EH (cell line): ENCODE results near the gene IDH3B.
A peak's percentile ranks its signal among the peaks of the same experiment; 100 is the strongest.
"Not testable (repeated sequence)": the region's sequence is repeated elsewhere in the genome, so short reads cannot be mapped to it uniquely, and the experiment has no call there.

Source experiments
- DNase-seq: peaks from one replicate; pipeline ENCODE4 v3.0.0-alpha.2; 2015; ENCODE audit warnings: low read depth

IDH3B gene

DNA sequence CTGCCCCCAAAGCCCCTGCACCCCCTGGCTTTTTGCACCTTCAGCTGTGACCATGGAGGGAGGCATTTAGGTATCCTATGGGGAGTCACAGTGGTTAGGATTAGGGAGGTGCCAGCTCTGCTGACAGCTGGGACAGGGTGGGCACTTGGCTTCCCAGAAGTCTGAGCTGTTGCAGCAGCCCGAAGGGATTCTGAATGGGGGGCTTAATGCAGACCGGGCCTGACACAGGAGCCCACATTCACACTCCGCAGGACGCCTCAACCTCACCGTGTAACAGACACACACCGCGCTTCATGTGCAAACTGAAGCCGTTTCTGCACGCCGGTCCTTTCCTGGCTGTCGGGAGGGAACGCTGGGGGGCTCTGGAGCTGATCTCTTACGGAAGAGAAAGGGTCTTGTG, 30.5 kb upstream of the IDH3B start:
- no peak for DNase-seq

DNA sequence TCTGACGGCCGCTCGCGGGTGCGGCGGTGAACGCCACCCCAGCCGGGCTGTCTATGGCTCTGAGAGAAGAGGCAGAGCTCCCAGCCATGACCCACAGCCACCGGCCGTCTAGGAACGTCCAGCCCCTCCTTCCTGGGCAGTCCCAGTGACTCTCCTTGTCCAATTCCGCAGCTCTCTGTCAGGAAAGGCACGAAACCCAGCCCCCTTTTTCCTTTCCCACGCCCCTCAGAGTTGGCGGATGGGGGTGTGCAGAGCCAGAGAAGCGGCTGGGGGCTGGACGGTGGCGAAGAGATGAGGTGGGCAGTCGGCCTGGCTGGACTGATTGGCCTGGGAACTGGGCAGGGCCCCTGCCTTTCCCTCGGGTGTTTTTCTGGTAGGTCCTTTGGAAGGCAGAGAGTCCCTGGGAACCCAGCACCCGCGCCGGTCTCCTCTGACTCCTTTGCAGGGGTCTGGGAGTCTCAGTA, 30.0 kb upstream of the IDH3B start:
- no peak for DNase-seq

DNA sequence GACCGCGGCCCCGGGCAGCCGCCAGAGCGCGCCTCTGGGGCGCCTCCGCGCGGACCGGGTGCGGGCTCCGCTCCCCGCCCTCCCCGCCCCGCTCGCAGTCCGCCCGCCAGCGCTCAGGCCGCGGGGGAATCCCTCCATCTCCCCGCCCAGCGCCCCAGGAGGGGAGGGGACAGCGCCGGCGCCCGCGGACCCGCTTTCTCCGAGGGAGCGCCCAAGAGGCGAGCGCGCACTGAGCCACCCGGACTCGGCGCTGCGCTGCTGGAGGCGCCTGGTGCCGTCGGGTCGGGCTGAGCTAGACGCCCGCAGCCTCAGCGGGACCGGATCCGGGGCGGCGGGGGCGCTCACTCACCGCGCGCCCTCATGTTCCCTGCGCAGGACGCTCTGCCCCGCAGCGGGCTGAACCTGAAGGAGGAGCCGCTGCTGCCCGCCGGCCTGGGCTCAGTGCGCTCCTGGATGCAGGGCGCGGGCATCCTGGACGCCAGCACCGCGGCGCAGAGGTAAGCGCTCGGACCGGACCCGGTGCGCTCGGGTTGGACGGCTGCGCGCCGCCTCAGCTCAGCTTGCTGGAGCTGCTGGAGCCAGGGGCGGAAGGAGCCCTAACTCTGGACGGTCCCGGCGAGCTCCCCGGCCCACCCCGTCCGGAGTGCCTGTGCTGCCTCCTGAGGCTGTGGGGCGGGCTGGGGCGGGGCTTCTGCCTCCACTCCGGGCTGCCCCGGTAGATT, 29.4 kb upstream of the IDH3B start:
- peak; percentile 13 for DNase-seq

DNA sequence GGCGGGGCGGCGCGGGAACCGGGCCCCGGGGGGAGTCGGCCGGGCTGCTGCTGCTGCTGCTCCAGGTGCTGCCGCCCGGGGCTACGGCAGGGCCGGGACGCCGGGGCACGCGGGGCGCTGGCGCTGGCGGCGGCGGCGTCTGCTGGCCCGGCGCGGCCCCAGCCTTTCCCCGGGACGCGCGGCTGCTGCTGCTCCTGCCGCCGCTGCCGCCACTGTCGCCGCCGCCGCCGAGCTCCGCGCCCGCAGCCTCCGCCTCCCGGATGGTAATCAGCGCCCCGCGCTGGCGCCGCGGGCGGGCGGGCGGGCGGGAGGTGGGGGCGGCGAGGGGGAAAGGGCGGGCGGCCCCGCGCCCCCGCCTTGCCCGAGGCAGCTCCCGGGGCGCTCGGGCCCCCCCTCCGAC, 28.9 kb upstream of the IDH3B start:
- DNase-seq, result peak; percentile 15

DNA sequence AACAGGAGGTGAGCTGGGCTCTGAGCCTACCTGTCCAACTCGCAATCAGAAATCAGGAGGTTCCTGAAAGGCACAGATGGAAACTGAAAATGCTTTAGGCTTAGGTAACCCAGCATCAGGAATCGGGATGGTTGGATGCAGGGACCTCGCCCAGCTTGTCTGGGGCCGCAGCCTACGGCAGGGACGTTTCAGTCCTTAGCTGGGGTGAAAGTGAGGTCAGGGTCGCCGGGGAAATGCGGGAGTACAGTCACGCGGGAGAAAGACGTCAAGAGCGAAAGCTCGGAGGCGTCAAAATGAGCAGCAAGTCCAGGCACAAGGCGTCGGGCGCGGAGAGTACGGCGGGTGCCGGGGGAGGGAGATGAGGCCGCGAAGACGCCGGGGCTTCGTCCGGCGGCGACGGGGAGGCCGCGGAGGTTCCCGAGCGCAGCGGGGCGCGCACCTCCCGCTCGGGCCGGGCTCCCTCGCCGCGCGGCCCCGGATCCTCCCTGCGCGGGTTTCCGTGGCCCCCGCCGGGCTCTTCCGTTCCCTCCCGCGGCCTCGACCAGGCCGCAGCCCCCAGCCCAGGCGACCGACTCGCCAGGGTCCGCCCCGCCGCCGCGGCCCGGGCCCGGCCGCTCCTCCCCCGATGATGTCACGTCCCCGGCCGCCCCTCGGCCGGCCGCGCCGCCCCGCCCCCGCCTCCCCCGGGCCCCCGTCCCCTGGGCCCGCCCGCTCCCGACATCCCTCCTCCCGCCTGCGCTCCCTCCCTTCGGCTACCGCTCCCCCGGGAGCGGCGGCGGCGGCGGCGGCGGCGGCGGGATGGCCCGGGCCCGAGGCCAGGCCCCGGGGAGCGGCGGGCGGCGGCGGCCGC, 28.2 kb upstream of the IDH3B start, which contains the start of gene EBF4:
Gene EBF4, plus strand, starts transcription at position 745 of the 850 bp plus-strand sequence. CDS start 866 bp downstream, outside the sequence.
- peak; percentile 34 for DNase-seq

DNA sequence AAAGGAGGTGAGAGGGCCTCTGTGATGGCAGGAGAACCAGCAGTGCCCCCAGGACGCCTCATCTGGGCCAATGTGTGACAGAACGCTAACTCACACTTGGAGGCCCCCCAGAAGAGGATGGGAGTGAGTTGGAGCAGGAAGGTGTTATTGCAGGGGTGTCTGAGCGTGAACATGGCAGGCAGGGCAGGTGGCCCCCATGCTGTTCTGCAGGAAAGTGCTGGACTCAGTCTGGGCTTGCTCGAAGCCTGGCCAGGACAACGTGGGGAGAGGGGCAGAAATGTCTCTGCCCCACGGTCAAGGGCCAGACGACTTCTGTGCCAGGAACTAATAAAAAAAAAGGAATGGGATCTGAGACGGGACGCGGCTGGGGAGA, 27.6 kb upstream of the IDH3B start:
- DNase-seq, result no peak

DNA sequence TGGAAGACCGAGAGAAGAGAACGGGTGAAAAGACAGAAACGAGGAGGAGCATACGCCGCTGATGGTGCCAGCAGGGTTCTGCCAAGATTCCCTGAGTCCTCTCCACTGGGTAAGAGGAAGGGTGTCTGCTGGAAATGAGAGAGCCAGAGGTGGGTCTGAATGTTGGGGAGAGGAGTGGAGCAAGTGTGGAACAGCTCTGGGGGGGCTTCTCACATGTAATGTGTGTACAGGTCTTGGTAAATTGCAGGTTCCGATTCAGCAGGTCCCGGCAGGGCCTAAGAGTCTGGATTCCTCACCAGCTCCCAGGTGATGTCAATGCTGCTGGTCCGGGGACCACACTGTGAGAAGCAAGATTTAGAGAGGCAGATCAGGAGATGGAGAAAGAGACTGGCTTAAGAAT, 27.1 kb upstream of the IDH3B start:
- no peak for DNase-seq

DNA sequence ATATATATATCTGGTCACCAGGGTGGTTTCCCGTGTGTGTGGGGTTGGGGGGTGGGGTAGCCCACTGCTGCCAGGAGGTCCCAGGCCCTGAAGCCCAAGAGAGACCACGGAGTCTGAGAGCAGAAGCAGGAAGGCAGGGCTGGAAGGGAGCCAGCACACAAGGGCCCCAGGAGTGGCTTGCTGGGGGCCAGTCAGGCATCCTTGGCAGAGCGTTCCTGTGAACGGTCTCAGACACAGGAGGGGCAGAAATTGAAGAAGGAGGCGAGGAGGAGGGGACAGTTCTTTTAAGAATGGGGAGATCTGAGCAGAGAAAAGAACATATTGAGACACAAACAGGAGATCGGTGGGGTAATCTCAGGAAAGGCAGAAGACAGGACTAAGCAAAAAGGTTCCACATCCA, 26.7 kb upstream of the IDH3B start:
- no peak for DNase-seq

DNA sequence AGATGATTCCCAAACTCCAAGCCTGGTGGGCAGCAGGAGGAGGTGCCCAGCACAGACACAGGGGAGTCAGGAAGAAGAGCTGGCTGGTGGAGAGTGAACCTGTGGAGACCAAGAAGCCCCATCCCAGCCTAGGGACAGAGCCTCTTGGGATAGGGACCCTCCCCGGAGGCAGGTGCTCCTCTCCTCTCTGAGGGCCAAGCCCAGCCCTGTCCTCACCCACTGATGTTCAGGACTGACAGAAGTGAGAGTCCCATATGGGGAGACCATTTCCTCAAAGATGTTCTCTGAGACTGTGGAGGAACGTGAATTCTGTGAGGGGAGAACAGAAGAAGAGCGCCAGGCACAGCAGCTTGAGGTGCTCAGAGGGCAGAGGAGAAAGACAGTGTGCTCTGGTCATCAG, 26.2 kb upstream of the IDH3B start:
- no peak for DNase-seq

DNA sequence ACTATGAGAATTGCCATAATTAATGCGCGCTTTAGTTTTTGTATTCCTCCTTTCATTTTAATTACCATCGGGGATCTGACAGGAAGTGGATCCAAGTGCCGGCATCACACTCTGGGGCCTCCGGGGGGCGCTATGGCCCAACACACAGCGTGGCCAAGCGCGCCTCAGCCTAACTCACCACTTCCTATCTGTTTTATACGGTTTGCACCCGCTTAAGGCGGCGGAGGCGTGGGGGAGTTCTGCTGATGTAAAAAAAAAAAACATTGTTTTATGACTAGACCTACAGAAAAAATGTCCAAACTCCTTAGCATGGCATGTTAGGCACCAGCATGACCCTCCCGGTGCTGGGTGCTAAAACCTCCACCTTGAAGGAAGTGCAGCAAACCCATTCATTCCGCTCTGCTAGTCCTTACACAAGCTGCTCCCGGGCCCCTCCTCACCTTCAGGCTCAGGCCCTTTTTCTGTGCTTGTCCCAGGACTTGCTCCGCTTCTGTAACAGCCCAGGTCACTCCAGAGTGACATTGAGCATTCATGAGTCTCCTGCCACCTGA, 24.1 kb upstream of the IDH3B start:
- peak; percentile 55 for DNase-seq

DNA sequence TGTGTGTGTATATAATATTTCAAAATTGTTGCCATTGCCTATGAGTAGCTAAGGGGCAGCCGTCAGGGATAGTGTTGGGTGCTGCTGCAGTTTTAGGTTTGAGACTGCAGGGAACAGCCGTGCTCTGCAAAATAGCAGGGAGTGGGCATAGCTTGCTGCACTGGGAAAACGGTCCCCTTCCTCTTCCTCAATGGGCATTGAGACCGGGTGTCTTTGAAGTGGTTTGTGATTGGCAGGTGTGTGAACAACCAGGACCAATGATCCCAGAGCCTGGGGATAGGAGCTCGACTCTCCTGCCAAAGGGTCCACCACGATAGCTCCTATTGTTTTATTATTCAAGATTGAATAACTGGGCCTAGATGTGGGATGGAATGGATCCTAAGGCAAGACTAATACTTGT, 23.5 kb upstream of the IDH3B start:
- DNase-seq, result no peak

DNA sequence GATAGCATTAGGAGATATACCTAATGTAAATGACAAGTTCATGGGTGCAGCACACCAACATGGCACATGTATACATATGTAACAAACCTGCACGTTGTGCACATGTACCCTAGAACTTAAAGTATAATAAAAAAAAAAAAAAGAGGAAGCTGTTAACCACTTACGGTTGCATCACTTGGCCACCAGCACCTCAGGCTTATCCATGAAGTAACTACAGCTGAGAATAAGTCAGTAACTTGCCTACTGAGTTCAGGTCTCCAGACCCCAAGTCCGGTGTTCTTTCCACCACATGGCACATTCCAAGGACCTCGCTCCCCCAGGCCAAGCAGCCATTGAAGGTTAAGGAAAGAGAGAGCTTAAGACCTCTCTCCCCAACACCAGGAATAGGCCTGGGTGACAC, 20.8 kb upstream of the IDH3B start:
- not testable (repeated sequence) for DNase-seq

DNA sequence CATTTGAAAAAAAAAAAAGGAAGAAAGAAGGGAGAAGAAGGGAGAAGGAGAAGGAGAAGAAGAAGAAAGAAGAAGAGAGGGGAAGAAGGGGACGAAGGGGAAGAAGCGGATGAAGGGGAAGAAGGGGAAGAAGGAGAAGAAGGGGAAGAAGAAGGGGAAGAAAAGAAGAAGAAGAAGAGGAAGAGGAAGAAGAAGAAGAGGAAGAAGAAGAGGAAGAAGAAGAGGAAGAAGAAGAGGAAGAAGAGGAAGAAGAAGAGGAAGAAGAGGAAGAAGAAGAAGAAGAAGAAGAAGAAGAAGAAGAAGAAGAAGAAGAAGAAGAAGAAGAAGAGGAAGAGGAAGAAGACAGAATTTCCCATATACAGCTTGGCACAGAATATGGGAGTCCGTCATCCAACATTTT, 18.0 kb upstream of the IDH3B start:
- DNase-seq, result not testable (repeated sequence)

DNA sequence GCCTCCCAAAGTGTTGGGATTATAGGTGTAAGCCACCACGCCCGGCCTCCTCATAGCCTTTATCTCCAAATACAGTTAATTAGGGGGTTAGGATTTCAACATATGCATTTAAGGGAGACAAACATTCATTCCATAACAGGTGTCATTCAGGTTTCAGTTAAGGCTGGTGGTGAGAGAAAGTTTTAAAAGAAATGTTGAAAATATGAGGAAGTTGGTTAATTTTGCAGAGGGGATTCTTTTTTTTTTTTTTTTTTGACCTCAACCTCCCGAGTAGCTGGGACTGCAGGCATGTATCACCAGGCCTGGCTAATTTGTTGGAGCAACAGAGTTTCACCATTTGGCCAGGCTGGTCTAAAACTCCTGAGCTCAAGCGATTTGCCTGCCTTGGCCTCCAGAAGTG, 16.0 kb upstream of the IDH3B start:
- DNase-seq, result no peak

DNA sequence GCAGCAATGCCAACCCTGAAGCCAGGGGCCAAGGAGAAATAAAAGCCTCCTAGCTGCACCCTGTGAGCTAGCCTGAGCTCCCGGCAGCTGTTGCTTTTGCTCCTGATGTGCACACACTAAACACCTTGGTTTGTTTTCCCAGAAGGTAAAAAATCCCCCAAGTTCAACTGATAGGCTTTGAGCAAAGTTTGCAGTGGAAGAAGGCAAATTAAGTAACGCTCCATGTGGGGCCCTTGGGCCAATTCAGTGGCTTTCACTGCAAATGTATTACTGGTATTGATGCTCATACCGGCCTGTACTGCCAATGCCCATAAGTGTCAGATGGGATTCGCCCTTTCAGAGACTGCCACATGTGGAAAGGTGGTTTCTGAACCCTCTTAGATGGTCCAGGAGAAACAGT, 9.4 kb upstream of the IDH3B start:
- no peak for DNase-seq

DNA sequence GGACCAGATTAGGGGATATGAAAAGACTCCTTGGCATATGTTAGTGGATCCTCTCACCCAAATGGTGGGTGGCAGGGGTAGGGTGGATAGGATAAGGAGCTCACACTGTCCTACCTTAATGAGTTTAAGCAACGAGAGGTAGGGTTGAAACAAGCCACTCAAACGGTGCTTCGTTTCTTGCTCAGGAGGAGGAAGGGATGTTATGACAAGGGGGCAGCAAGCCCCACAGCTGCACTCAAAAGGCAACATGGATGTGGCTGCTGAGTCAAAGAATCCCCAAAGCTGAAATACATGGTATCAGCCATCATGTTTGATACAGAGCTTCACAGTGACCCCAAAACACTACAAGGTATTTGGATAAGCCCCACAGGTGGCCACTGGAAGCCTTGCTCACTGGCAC, 8.4 kb upstream of the IDH3B start:
- no peak for DNase-seq

DNA sequence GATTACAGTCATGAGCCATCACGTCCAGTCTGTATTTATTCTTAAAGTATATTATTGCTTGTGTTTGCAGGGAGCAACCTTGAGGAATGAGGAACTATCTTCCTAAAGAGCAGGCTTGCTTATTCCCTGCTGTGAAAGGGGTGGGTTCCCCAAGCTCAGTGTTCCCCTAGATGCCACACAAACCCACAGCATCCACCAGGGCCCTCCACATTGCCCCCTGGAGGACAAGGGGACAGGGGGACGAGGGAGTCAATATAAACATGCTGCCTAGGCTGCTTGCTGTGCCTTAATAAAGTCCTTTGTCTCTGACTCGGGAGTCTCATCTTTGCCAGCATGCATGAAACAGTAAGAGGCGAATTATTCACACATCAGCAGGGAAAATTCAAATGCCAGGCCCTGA, 8.0 kb upstream of the IDH3B start:
- DNase-seq, result no peak

DNA sequence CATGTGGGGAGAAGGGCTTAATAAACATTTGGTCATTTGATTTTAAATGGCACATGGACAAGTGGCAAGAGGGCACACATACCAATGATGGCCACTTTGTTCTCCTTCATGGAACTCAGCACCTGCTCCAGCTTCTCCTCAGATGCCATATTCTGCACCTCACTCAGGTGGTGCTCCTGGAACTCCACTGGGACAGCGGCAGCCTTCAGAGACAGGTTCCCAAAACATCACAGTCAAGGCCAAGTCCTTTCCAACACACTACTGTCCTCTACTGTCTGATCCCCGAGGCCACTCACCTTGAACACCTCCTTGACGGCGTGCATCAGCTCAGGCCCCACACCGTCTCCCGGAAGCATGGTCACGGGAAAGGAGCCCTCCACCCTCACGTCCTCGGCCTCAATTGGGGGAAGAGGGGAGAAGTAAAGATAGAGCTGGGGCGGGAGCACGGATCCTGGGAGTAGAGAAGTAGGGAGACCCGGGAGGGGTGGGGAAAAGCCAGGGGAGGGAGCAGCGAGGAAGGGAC, 591 bp downstream of the IDH3B start:
- no peak for DNase-seq

DNA sequence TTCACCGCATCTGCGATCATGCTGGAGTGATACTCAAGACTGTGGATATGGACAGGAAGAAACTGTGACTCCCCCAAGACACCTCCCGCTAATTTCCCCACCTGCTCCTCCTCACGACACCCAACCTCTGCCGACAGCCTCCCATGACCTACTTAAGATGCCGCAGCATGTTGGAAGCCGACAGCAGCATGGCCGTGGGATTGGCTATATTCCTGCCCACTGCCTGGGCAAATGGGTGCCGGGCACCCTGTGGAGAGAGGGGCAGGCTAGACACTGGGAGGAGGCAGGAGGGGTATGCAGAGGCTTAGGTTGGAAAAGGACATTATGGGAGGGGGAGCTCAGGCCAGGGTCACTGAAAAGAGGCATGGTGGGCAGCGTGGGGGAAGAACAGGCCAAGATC, 4.5 kb downstream of the IDH3B start:
- no peak for DNase-seq

DNA sequence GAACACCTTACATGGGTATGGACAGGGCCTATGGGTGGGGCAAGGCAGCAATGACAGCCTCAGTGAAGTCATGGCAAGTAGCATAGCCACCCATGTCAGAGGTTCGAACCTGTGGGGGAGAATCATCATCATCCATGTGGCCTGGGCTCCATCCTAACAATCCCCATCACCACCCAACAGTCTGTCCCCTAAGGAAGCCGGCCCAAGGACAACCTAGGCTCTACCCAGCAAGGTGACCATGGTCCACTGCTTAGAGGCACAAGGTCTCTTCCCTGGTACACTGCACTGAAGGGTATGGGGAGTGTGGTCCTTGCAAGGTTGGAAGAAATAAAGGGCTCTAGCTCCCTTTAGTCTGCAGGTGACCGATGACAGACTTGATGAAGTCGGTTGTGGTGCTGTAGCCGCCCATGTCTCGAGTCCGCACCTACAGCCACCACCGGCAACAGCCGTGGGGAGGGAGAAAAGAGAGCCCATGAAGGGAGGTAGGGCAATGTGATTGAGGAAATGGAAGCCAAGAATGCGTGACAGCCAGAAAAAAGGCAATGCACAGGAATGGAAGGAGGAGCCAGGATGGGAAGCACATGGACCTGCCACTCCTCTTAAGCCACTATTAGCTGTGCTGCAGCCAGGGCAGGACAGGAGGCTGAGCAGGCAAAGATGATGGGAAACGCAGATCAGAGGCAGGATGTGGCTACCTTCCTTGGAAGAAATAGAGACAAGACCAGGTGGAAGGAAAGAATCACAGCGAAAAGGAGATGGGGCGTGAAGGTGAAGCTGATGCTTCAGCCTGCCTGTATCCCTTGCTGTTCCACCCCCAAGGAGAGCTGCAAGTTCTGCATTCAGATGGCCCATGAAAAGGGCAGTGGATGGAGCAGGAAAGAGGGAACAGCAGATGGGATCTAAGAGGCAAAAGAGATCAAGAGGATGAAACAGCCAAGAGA, 5.3 kb downstream of the IDH3B start:
- DNase-seq, result no peak

DNA sequence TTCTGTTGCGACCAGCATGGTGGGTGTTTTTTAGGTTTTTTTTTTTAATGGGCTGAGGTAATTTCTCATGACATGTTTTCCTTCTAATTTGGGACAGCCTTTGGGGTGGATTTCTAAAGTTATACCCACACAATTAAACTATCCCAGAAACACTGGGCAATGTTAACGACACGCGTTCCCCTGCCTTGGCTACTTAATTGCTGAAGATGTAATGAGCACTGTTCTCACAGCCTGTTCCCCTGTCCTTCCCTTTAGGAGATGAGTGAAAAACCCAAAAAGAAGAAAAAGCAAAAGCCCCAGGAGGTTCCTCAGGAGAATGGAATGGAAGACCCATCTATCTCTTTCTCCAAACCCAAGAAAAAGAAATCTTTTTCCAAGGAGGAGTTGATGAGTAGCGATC, 6.3 kb downstream of the IDH3B start:
- DNase-seq, result no peak

DNA sequence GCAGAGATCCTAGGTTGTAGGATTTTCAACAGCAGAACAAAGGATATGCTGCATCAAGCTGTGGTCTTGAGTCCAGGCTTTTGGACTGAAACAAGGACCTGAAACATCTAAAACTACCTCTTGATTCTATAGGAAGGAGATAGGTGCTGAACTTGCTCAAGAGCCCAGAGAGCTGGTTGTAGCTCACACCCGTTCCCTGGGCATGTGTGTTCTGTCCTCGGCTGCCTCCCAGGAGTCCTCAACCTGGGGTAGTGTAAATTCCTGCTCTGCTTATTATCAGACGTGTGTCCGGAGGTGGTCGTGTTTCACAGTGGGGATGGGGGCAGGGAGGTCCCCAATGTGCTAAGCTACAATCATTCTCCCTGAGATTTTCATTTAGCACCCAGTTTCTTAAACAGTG, 6.8 kb downstream of the IDH3B start:
- DNase-seq, result no peak
